GM19099 (cell line): ENCODE measurements around the gene LRRC47.

Source experiments
- POLR2A ChIP-seq: IDR thresholded peaks from 3 replicates; pipeline ENCODE4 v1.6.1; 2011; ENCODE audit warnings: low read depth; ENCODE audit not compliant: insufficient read length; ENCODE audit errors: extremely low read depth

Gene LRRC47

GRCh38 chr1:3752400-3752945 is 43.8 kb downstream of the LRRC47 start, which contains the start of gene CCDC27:
Gene CCDC27 (plus strand): TSS chr1:3752450. CDS start chr1:3752482, 32 bp downstream.
- TF ChIP-seq POLR2A = no peak

- no peak for TF ChIP-seq POLR2A
Observed at GRCh38 chr1:3750741-3751140, 45.6 kb downstream of the LRRC47 start.

GRCh38 chr1:3749512-3749911 is 46.8 kb downstream of the LRRC47 start:
- TF ChIP-seq POLR2A = no peak

DNA sequence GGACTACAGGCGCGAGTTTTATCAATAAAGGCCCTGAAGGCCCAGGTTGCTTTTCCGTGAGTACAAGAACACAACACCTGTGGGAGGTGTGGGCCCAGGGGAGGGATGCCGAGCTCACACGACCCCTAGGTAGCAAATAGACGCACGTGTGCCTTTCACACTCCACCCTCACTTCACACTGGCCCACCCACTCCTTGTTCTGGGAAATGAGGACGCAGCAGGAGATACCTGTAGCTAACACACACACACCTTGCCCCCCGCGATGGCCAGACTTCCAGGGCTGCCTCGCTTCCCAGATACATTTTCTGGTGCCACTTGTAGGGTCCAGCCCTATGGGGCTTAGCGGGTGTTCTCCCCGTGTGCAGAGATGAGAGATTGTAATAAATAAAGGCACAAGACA is 48.4 kb downstream of the LRRC47 start:
- TF ChIP-seq POLR2A = no peak

- no peak for TF ChIP-seq POLR2A
Observed at GRCh38 chr1:3747522-3747848, 48.8 kb downstream of the LRRC47 start.

DNA sequence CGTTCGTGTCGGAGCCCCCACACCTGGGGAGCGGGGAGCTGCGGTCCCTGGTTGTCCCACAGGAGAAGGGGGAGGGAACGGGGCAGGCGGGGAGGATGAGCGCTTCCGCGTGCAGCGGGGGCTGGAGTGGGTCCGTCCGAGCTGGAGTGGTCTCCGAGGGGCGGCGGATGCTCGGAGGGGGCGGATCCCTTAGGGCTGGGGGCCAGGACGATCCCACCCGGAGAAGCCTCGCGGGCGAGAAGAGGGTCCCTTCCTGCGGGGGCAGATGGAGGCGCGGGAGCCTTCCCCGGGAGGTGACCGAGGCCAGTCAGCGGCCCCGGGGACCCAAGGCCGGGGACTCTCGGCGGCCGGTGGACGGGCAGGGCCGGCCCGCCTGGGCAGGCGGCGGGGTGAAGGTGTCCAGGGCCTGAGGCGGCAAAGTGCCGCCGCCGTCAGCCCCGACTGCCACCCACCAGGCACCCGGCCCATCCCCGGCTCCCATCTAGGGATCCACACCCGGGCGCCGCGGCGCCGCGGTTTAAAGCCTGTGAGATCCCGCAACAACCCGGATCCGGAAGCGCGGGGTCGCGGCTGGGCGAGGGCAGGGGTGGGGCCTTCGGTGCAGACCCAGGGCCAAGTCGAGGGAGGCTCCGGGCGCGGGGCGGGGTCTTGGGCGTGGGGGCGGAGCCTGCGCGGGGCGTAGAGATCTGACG is 49.3 kb downstream of the LRRC47 start:
- TF ChIP-seq POLR2A = peak; percentile 70

DNA sequence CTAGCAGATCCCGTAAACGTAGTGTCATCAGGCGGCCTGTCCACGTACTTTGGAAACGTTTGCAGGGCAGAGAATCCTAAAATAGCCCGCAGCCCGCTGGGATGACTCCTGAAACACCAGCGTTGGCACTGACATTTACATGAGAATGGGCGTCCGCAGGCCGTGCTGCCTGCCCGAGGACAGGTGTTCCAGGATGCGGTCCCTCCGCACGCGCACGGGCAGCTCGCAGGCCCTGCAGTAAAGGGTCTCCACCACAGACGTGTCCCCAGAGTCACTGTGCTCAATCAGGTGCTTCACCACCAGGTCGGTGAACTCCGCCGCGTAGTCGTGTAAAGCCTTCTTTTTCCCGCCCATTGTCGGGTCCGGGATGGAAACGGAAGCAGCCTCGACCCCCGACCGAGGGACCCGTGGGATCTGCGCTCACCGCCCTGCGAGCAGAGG is 49.9 kb downstream of the LRRC47 start:
- no peak for TF ChIP-seq POLR2A

GRCh38 chr1:3745590-3746381 is 50.5 kb downstream of the LRRC47 start:
- TF ChIP-seq POLR2A = no peak

DNA sequence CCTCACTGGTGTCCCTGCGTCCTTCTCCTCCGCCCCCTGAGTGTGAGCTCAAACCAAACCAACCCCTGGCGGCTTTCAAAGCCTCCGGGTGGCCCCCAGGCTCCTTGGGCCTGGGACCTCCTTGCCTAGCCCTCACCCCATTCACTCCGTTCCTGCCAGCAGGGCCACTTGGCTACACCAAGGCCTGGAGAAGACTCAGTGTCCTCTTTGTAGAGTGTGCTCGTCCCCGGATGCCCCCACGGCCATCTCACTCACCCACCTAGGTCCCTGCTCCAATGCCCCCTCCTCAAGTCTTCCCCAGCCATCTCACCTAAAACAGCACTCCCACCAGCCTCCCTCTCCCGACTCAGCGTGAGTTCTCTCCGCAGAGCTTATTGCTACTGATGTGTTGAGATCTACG is 51.2 kb downstream of the LRRC47 start:
- TF ChIP-seq POLR2A = no peak

GRCh38 chr1:3744646-3745045 is 51.7 kb downstream of the LRRC47 start:
- no peak for TF ChIP-seq POLR2A

DNA sequence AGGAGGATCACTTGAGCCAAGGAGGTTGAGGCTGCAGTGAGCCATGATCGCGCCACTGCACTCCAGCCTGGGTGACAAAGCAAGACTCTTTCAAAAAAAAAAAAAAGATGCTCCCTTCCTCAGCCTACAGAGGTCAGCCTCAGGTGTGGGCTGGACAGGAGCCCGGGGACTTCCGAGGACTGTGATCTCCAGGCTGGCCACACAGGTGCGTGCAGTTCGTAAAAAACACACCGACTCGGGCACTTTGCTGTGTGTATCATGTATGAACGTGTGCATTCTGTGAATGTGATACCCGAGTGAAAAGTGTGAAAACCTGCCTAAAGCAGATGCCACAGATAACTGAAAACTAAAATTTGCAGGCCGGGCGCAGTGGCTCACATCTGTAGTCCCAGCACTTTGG is 52.5 kb downstream of the LRRC47 start:
- TF ChIP-seq POLR2A = no peak

GRCh38 chr1:3743421-3743820 is 52.9 kb downstream of the LRRC47 start:
- TF ChIP-seq POLR2A = no peak

DNA sequence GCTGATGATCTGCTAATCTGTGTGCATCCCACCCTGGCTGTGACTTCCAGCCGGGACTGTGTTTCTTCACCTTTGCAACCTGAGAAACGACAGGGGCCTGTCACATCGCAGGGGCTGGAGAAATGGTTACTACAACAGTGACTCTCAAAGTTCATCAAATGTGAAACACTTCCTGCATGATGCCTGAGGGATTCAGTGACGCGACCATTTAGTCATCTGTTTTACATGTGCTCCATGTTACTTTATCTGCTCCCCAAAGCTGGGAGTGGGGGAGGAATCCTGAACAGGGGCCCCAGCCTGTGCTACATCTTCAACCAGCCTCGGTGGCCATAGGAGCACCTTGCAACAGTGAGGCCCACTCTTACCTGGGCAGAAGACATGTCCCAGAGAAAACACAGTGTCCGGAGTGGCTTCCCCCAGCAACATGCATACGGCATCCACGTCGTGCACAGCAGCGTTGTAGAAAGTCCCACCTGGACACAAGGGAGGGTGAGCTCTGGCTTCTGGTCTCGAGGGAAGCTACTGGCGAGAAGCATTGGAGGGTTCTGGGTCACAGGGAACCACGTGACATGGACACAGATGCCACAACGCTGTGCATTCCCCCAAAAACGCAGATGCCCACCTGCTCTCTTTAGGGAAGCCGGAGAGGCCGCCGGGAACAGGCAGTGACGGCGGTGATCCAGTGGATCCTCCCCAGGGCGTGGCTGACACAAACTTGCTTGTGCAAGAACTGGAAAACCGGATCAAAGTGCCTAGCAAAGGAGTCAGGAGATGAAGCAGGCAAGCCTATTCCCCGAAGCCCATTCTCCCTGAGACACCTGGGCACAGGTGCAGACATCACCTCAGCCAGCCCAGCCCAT is 53.6 kb downstream of the LRRC47 start:
- no peak for TF ChIP-seq POLR2A

DNA sequence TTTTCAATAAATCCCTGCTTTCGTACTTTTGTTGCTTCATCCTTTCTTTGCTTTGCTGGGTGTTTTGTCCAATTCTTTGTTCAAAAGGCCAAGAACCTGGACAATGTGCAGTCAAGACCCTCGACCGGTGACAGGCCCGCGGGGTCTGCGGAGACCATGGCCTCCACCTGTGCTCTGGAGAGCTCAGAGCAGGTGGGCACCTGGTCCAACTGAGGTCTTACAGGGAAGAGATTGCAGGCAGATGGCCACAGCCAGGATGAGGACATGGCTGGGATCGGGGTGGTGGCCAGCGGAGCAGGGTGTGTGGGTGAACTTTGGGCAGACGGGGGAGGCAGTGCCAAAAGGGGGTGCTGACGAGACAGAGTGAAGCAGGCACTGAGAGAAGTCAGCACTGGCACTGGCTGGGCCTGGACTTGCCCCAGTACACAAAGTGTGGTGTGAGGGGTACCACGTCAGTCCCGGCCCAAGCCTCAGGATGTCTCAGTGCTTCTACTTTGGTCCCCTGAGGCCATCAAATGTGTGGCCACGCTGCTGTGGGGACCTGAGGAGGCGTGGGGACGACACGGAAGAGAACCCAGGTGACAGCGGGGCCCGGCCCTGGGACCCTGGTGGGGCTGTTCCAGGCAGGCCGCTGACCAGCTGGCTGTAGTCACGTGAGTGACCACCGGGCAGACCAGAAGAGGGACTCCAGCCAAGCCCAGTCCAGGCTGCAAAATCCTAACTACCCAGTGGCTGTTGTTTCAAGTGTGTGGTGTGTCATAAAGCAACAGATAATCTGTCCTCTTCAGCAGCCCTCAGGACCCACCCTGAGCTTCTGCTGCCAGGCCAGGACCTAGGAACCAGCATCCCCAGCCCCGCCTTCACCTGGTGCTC is 54.5 kb downstream of the LRRC47 start:
- no peak for TF ChIP-seq POLR2A
